HG03432 (cell line): Measurements from ENCODE around the gene DCHS1.

ENCODE experiments used
- ATAC-seq: cut with Tn5 transposase; IDR thresholded peaks from one replicate; pipeline ENCODE4 v1.9.1; 2021; ENCODE audit warnings: mild to moderate bottlenecking, moderate library complexity; ENCODE audit not compliant: unreplicated experiment

Gene DCHS1

DNA sequence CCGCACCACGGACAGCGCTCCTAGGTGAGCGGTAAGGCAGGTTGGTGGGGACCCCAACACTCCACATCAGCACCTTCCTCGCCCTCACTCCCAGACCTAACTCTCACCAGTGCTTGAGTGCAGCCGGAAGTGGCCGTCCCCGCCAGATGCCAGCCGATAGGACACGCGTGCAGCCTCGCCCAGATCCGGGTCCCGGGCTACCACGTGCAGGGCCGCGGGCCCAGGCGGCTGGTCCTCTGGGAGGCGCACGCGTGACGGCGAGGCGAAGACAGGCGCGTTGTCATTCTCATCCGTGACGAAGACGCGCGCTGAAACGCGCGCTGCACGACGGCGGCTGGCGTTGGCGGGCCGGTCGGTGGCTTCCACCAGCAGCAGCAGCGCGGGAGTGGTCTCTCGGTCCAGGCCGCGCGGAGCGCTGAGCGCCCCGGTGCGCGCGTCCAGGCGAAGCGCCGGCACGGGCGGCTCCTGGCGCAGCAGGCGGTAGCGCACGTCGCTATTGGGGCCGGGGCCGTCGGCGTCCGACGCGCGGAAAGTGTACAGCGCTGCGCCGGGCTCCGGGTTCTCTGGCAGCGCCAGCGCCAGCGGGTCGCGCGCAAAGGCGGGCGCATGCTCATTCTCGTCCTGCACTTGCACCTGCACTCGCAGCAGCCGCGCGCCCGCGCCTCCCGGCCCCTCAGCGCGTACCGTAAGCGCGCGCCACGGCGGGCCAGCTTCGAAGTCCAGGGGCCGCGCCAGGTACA is 25.5 kb downstream of the DCHS1 start:
- no peak for ATAC-seq

- ATAC-seq: no peak
These were observed 26.1 kb downstream of the DCHS1 start for GRCh38 chr11:6629573-6629891.

GRCh38 chr11:6628526-6628925 is 27.1 kb downstream of the DCHS1 start:
- ATAC-seq: no peak

GRCh38 chr11:6627762-6628241 is 27.8 kb downstream of the DCHS1 start:
- ATAC-seq: peak; percentile 80

GRCh38 chr11:6626971-6627761 is 28.4 kb downstream of the DCHS1 start:
- ATAC-seq: no peak

DNA sequence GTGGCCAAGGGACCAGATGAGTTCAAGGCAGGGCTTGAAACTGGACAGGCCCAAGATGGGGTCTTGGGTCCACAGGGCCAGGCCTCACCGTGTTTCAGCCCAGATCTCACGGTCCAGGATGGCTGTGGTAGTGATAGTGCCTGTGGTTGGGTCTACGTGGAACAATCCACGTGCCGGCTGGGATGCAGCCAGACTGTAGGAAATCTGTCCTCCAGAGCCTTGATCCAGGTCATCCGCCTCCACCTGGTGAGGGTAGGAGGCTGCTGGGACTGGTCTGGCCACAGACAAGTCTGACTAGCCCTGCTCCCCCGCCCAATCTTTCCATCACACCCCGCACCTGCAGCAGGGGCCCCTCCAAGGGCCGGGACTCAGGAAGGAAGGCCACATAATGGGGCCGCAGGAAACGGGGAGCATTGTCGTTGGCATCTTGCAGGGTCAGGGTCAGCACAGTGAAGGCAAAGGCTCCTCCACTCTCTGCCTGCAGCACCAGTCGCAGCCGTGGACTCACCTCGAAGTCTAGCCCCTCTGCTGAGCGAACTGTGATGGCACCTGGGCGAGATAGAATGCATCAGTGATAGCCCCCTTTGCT is 29.7 kb downstream of the DCHS1 start:
- ATAC-seq: no peak

DNA sequence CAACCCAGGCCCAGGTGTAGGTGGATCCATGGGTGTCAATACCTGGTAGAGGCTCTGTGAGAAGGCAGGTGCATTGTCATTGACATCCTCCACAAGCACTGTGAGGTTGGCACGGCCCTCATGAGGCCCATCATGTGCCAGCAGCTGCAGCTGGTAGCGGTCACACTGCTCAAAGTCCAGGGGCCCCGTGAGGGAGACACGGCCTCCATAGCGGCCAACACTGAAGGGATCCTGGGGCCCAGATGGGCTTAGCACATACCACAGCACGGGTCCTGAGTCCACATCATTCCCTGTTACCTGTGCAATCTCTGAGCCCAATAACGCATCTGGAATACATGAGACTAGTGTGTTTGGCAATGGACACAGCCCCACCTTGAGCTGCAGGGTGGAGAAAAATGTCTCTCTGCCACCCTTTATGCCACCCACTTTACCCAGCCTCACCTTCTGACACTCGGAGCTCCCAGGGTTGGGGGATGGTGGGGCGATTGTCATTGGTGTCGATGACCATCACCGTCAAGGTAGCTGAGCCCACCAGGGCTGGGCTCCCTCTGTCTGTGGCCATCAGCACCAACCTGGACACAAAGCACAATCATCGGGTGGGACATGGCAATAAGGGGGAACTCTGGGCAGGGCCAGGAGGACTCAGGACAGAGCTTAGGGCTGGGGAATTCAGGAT is 30.3 kb downstream of the DCHS1 start:
- ATAC-seq: no peak

GRCh38 chr11:6623391-6624363 is 31.9 kb downstream of the DCHS1 start:
- no peak for ATAC-seq

GRCh38 chr11:6622261-6623171 is 33.1 kb downstream of the DCHS1 start:
- ATAC-seq: no peak

DNA sequence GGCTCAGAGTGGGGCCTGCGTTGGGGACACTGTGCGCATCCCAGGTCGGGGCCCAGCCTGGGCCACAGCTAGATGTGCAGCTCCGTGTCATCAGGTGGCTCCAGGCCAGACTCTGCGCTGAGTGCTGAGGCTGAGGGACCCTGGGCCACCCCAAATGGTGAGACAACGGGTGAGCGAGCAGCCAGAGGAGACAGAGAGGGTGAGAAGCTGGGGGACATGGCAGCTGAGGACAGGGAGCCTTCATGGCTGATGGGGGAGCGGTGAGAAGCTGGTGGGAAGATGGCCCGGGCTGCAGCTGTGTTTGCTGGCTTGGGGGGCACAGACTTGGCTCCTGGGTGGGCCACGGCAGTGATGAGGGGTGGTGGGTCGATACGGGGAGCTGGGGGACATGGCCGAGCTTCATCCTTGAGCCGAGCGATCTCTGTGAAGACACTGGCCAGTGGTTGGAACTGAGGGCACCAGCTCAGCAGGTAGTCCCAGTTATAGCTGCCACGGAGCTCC is 33.8 kb downstream of the DCHS1 start:
- ATAC-seq: no peak

DNA sequence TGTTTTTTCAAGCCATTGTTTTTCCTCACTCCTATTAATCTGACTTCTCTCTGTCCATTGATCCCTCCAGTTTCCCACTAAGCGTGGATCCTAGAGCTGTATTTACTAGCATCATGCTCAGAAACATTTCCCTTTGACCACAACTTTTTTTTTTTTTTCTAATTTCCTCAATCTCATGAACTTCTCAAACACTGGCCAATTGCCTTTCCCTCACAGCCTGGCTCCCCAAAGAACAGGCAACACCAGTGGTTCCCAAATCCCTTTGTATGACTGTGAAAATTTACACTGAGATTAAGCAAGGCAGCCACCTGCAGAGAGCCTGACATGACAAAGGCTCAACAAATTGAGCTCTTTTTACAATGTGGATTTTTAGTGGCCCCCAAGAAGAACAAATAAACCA is 35.0 kb downstream of the DCHS1 start:
- no peak for ATAC-seq

DNA sequence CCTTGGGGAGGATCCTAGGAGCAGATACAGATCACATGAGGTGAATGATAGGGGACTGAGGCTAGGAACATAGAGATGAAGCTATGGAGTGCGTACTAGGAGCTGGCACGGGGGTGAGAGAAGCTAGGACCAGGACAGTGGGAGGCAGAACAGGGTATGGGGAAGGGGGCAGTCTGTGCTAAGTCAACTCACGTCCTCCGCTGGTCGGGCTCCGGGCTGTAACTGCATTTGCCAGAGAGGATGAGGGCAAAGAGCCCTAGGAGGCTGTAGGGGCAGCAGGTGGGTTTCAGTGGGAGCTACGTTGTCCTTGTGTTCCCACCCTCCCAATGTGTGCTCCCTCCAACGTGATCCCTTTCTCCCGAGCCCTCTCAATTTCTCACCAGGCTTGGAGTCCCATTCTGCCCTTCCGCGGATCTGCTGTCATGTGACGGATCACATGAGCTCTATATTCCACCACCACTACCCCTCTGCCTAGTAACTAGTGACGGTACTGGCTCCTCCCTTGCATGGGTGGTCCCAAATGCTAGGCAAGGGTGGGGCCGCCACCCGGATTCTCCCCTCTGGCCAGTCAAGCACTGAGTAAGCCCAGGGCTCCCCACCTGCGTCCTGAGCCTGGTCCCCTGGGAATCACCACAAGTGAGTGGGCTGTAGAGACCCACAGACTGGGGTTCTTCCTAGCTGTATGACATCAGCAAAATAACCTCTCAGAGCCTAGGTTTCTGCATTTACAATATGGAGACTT is 36.4 kb downstream of the DCHS1 start, which contains the start of gene TPP1:
TPP1 (minus strand) TSS at position 419 of the 742 bp plus-strand sequence; CDS start at position 397, 22 bp downstream.
- ATAC-seq: peak; percentile 99

GRCh38 chr11:6618117-6619003 is 37.2 kb downstream of the DCHS1 start:
- ATAC-seq: peak; percentile 5

- ATAC-seq: no peak
These were observed 38.3 kb downstream of the DCHS1 start for GRCh38 chr11:6617315-6617781.

GRCh38 chr11:6616596-6617250 is 38.9 kb downstream of the DCHS1 start:
- no peak for ATAC-seq

DNA sequence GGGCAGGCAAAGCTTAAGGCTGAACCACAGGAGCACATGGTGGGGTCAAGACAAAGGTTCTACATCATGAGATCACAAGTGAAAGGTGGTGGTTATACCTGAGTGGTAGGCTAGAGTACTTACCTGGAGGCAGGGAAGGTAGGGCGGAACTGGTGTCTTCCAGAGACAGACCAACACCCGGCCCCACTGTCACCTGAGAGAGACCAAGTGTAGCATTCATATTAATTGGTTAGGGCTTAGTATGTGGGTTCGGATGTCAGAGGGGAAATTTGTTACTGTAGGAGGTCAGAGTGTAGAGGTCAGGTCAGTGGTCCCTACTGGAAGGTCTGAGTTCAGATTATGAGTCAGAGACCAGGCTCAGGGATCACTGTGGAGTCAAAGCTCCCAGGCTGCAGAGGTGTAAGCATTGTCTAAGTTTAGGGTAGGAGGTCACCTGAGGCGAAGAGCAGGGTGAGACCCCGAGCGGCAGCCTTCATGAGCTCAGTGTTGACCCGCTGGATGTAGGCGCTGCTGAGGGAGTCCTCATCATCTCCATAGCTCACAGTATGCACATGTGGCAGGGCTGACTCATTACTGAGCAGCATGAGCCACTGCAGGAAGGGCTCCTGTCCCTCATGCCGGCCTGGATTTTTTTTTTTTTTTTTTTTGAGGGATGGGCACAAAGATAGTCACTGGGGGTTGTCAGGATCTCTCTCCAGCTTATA is 39.6 kb downstream of the DCHS1 start:
- ATAC-seq: no peak
